Karpas-422 (cell line): ENCODE data around the gene EML3. TPM values are rescaled to one million over a fixed set of nuclear protein-coding genes. Genes with fewer than 3 reads are reported as not detected.
"Not testable (repeated sequence)": the region's sequence is repeated elsewhere in the genome, so short reads cannot be mapped to it uniquely, and the experiment has no call there.

Source experiments
- DNase-seq: peaks from one replicate; pipeline ENCODE4 v3.0.0-alpha.2; 2015
- H2AFZ ChIP-seq: fragments of 200-600 bp; sonication (generic); 2 replicates; pipeline ENCODE4 v1.6.1; 2014; ENCODE audit warnings: antibody characterized with exemption, low read length, mixed read lengths
- H3K27ac ChIP-seq: fragments of 200-600 bp; sonication (generic); 2 replicates; pipeline ENCODE4 v1.5.1; 2014; ENCODE audit warnings: mild to moderate bottlenecking, low read length, moderate library complexity
- H3K27me3 ChIP-seq: fragments of 200-600 bp; sonication (generic); 2 replicates; pipeline ENCODE4 v1.6.1; 2014; ENCODE audit warnings: low read length, mixed read lengths
- H3K36me3 ChIP-seq: fragments of 200-600 bp; sonication (generic); 2 replicates; pipeline ENCODE4 v1.6.1; 2014; ENCODE audit warnings: low read length, mixed read lengths; ENCODE audit not compliant: insufficient read depth
- H3K4me1 ChIP-seq: fragments of 200-600 bp; sonication (generic); 2 replicates; pipeline ENCODE4 v1.6.1; 2014; ENCODE audit warnings: mild to moderate bottlenecking, low read length, mixed read lengths
- H3K4me2 ChIP-seq: fragments of 200-600 bp; sonication (generic); 2 replicates; pipeline ENCODE4 v1.6.1; 2014; ENCODE audit warnings: low read length, low read depth, mild to moderate bottlenecking; ENCODE audit not compliant: poor library complexity, severe bottlenecking
- H3K4me3 ChIP-seq: fragments of 200-600 bp; sonication (generic); 2 replicates; pipeline ENCODE4 v1.5.1; 2014; ENCODE audit warnings: mild to moderate bottlenecking, antibody characterized with exemption, low read length, mixed read lengths
- H3K79me2 ChIP-seq: fragments of 200-600 bp; sonication (generic); 2 replicates; pipeline ENCODE4 v1.6.1; 2014; ENCODE audit warnings: mild to moderate bottlenecking, low read length, mixed read lengths
- H3K9ac ChIP-seq: fragments of 200-600 bp; sonication (generic); 2 replicates; pipeline ENCODE4 v1.6.0; 2014; ENCODE audit warnings: low read length
- H3K9me2 ChIP-seq: fragments of 200-600 bp; sonication (generic), shearing (Covaris generic); replicated peaks from 2 replicates; pipeline ENCODE4 v1.6.0; 2014; ENCODE audit warnings: mild to moderate bottlenecking, low read length, moderate library complexity; ENCODE audit not compliant: insufficient read depth
- H3K9me3 ChIP-seq: fragments of 300-700, 200-600 bp; sonication (generic); 2 replicates; pipeline ENCODE4 v1.6.1; 2014; ENCODE audit warnings: low read length, mixed read lengths
- H4K20me1 ChIP-seq: fragments of 200-600 bp; sonication (generic); 2 replicates; pipeline ENCODE4 v1.6.1; 2014; ENCODE audit warnings: mild to moderate bottlenecking, antibody characterized with exemption, low read length, low read depth; ENCODE audit not compliant: insufficient read depth
- total RNA-seq: library from RNA; depleted of rRNA; stranded (reverse); fragments of >200 nt; shearing (Covaris generic); gene quantifications from 2 replicates; pipeline ENCODE4 v1.2.3, GENCODE V29; 2014; ENCODE audit warnings: low replicate concordance

EML3 gene
- total RNA-seq, 1 experiment from 2014 or later = 21.2 TPM

DNA sequence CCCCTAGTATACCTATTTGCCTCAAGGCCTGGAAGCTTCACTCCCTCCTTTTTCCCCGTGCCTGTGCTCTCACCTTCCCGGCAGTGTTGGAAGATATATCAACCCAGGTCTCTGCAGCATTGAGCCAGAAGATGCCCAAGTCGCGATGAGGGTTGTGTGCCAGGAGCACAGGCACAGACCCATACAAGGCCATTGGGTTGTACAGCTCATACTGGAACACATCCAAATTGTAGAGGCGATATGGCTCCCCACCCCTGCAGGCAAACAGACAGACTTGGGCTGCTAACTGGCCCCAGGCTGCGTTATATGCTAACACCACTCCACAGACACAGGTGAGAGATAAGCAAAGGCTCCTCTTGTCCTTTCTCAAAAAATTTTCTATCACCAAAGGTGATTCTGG lies 19.9 kb upstream of the EML3 start:
- no peak overlapping the region for H2AFZ ChIP-seq
- peaks cover 7% of the 10 kb centered on the region for H3K79me2 ChIP-seq
- no peaks in the 10 kb centered on the region for H4K20me1 ChIP-seq
- no peaks in the 10 kb centered on the region for H3K9me3 ChIP-seq
- peaks cover 45% of the 10 kb centered on the region; the same call in 1 of the 2 replicates for H3K36me3 ChIP-seq
- H3K4me3 ChIP-seq = no peak overlapping the region
- H3K9me2 ChIP-seq = no peaks in the 10 kb centered on the region
- no peaks in the 10 kb centered on the region for H3K27me3 ChIP-seq
- no peak overlapping the region for H3K27ac ChIP-seq
- no peak overlapping the region for H3K9ac ChIP-seq
- H3K4me1 ChIP-seq = no peaks in the 10 kb centered on the region
- no peak overlapping the region for H3K4me2 ChIP-seq
- DNase-seq = no peak

DNA sequence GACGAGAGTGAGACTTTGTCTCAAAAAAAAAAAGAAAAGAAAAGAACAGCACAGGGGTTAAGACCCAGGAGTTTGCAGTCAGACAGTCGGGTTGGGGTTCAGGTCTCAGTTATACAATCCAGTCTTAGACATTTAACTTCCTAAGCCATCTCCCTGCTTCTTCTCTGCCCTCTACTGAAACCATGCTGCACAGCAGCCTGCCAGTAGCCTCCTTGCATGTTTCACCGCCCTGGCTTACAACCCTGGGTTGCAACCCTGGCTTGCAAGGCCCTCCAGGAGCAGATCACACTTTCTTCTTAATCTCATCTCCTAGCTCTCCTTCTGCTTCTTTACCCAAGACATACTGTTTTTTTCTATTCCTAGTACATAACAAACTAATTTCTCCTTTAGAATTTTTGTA lies 15.1 kb upstream of the EML3 start:
- peak; percentile 62 for DNase-seq
- Histone ChIP-seq H3K9ac (no peak overlapping the region), H3K36me3 (peaks cover 37% of the 10 kb centered on the region; the same call in 1 of the 2 replicates), H3K27ac (no peak overlapping the region), H3K79me2 (peaks cover 1% of the 10 kb centered on the region; the same call in 1 of the 2 replicates), H2AFZ (no peak overlapping the region), H3K4me3 (no peak overlapping the region), H3K9me3 (no peaks in the 10 kb centered on the region), H3K9me2 (no peaks in the 10 kb centered on the region), H3K4me2 (no peak overlapping the region), H3K27me3 (no peaks in the 10 kb centered on the region), H4K20me1 (no peaks in the 10 kb centered on the region), H3K4me1 (no peaks in the 10 kb centered on the region)

DNA sequence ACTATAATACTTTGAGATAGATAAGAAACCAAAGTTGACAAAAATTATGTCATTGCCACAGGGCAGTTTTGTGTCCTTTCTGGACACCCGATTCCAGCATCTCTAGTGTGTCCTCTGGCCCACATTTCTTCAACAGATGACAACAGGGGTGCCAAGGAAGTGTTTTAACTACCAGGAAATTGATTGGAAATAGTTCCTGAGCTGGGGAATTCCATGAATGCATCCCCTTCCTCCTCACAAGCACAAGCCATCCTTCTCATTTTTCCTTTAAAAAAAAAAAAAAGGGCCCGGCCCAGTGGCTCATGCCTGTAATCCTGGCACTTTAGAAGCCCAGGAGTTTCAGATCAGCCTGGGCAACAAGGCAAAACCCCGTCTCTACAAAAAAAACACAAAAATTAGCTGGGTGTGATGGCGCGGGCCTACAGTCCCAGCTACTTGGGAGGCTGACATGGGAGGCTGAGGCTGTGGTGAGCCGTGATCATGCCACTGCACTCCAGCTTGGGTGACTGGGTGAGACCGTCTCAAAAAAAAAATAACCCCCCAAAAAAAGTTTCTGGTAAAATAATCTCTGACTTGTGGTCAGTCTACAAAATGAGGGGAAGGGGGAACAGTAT lies 10.0 kb upstream of the EML3 start:
- H3K9me2 ChIP-seq = no peaks in the 10 kb centered on the region
- peaks cover 17% of the 10 kb centered on the region for H3K79me2 ChIP-seq
- H3K9ac ChIP-seq = peak overlapping the region; percentile 40; the same call in 1 of the 2 replicates
- no peaks in the 10 kb centered on the region for H3K27me3 ChIP-seq
- no peak for DNase-seq
- H3K4me1 ChIP-seq = peaks cover 15% of the 10 kb centered on the region
- peak overlapping the region; percentile 23 for H3K4me2 ChIP-seq
- no peak overlapping the region for H3K4me3 ChIP-seq
- H4K20me1 ChIP-seq = no peaks in the 10 kb centered on the region
- H3K27ac ChIP-seq = peak overlapping the region; percentile 61
- peaks cover 15% of the 10 kb centered on the region; the same call in 1 of the 2 replicates for H3K36me3 ChIP-seq
- no peaks in the 10 kb centered on the region for H3K9me3 ChIP-seq
- H2AFZ ChIP-seq = no peak overlapping the region

DNA sequence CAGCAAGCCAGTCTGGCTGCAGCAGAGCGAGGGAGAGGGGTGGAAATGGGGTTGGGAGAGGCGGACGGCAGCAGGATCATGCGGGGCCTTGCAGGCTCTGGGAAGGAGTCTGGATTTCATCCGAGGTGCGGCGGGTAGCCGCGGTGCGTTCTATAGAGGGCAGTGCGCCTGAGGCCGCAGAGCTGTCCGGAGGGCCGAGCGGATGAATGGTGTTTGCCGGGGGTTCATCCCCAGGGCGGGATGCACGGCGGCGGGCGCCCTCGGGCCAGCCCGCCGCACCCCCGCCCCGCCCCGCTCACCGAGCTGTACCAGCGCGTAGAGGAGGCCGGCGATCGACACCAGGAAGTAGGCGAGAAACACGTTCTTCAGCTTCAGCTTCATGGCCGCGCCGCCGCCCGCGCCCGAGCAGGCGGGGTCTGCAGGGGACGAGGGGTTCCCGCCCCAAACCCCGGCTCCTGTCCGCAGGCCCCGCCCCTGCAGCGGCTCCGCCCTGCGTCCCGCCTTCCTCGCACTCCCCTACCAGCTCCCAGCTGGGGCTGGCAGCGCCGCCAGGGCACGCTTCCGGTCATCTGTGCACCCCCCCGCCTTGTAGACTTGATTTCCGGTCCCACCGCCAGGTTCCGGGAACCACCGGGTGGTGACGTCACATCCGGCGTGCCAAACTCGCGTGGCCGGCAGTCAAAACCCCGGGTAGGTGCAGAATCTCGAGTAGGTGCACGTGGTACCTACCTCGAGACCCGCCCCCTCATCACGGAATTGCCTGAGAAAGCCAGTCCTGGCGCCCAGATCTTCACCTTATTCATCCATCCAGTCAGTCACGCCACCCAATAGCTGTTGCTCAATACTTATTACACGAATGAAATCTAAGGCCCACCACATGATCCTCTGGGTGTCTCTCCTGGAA lies 9.2 kb upstream of the EML3 start, which contains the start of gene B3GAT3:
B3GAT3 (minus strand) TSS at position 420 of the 904 bp plus-strand sequence; CDS start at position 381, 39 bp downstream.
- Histone ChIP-seq H4K20me1 (no peaks in the 10 kb centered on the region), H3K4me1 (peaks cover 15% of the 10 kb centered on the region), H3K4me2 (peak within 1 kb of the TSS; percentile 82), H3K4me3 (peak within 1 kb of the TSS; percentile 78), H2AFZ (no peak within 1 kb of the TSS), H3K27ac (peak within 1 kb of the TSS; percentile 71), H3K9me2 (no peaks in the 10 kb centered on the region), H3K79me2 (peaks cover 17% of the 10 kb centered on the region), H3K36me3 (peaks cover 15% of the 10 kb centered on the region; the same call in 1 of the 2 replicates), H3K9ac (peak within 1 kb of the TSS; percentile 77), H3K9me3 (no peaks in the 10 kb centered on the region), H3K27me3 (no peaks in the 10 kb centered on the region)
- DNase-seq = peak; percentile 100

DNA sequence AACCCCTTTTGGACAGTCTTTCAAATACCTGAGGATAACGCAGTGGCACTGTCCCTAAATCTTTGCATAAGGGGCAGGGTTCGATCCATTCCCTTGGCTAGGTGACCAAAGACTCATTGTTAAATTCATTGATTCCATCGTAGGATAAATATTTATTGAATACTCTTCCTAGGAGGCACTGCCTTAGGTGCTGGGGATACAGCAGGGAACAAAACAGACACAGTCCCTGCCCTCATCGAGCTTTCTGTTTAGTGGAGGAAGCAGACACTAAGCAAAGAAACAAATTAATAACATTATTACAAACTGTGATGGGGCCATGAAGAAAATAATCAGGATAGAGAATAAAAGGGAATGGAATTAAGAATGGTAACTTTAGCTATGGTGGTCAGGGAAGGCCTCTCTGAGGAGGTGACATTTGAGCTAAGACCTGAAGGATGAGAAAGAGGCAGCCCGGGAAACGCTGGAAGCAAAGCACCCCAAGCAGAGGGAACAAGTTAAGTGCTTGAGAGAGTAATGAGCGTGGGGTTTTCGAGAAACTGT lies 8.5 kb upstream of the EML3 start:
- DNase-seq = no peak
- Histone ChIP-seq H3K9me2 (no peaks in the 10 kb centered on the region), H3K4me2 (peak overlapping the region; percentile 82), H3K9me3 (no peaks in the 10 kb centered on the region), H3K27me3 (no peaks in the 10 kb centered on the region), H3K4me1 (peaks cover 15% of the 10 kb centered on the region), H3K27ac (peak overlapping the region; percentile 71), H3K36me3 (peaks cover 10% of the 10 kb centered on the region; the same call in 1 of the 2 replicates), H4K20me1 (no peaks in the 10 kb centered on the region), H3K4me3 (peak overlapping the region; percentile 78), H3K79me2 (peaks cover 17% of the 10 kb centered on the region), H2AFZ (no peak overlapping the region), H3K9ac (peak overlapping the region; percentile 77)

DNA sequence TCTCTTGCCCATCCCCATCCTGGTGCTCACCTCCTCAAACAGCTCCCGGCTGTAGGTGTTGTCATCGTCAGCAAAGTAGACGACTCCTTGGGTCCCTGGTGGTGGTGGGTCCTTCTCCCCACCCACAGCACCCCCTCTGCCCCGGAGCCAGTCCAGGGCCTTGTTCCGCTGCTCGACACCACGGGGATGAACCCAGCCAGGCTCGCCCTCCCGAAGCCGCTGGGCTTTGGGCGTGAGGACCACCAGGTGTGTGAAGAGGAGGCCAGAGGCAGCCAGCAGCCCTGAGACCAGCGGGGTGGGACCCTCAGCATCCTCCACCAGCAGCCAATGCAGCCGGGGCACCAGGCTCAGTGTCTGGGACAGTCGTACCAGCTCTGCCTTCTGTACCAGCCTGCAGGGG lies 4.4 kb upstream of the EML3 start:
- H3K27ac ChIP-seq, DNase-seq, H3K9me2 ChIP-seq, H3K27me3 ChIP-seq, H3K36me3 ChIP-seq, H3K9ac ChIP-seq, H3K9me3 ChIP-seq, H3K4me2 ChIP-seq, H3K4me3 ChIP-seq, H4K20me1 ChIP-seq, H2AFZ ChIP-seq: not testable (repeated sequence)
- peaks cover 17% of the 10 kb centered on the region for H3K79me2 ChIP-seq
- H3K4me1 ChIP-seq = peaks cover 12% of the 10 kb centered on the region

DNA sequence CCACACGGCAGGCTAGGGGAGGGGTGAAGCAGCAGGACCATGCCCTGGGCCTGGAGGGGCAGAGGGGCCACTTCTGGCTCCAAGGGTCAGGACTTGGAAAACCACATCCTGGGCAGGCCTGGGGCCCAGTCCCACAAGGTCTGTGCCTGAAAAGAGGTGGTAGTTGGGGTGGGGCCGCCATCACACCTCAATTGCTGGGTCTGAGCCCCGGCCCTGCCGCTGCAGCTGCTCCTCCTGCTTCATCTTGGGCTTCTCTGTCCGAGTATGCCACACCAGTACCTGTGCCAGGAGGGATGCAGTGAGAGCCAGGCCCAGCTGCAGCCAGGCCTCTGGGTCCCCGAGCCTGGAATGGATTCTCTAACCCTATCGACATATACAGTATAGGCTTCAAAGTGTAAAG lies 2.9 kb upstream of the EML3 start:
- Histone ChIP-seq H3K9me2 (no peaks in the 10 kb centered on the region), H3K9me3 (no peaks in the 10 kb centered on the region), H3K79me2 (peaks cover 8% of the 10 kb centered on the region), H3K27ac (no peak overlapping the region), H3K36me3 (peaks cover 4% of the 10 kb centered on the region; the same call in 1 of the 2 replicates), H3K4me1 (peaks cover 18% of the 10 kb centered on the region), H2AFZ (no peak overlapping the region), H3K9ac (no peak overlapping the region), H3K4me2 (no peak overlapping the region), H3K27me3 (no peaks in the 10 kb centered on the region), H3K4me3 (no peak overlapping the region), H4K20me1 (no peaks in the 10 kb centered on the region)
- no peak for DNase-seq

DNA sequence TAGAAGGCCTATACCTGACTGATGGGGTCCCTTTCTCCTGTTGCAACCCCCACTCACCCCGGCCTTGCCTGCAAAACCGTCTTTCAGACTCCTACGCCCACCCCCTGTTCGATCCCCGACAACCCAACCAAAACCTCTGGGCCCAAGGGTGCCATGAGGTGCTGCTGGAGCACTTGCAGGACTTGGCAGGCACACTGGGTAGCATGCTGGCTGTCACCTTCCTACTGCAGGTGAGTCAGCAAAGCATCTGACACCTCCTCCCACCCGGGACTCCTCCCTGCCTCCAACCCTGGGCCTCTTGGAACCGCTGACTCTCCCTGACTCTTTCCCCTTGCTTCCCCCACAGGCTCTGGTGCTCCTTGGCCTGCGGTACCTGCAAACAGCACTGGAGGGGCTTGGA lies 1.7 kb upstream of the EML3 start:
- Histone ChIP-seq H2AFZ (no peak overlapping the region), H3K27me3 (no peaks in the 10 kb centered on the region), H3K4me2 (no peak overlapping the region), H3K9me2 (no peaks in the 10 kb centered on the region), H3K9me3 (no peaks in the 10 kb centered on the region), H3K9ac (no peak overlapping the region), H3K27ac (no peak overlapping the region), H4K20me1 (no peaks in the 10 kb centered on the region; the same call in 1 of the 2 replicates), H3K79me2 (0 out of 2 replicates have a peak, but pooled peaks cover 2% of the 10 kb centered on the region), H3K4me3 (no peak overlapping the region), H3K4me1 (peaks cover 15% of the 10 kb centered on the region), H3K36me3 (peaks cover 3% of the 10 kb centered on the region; the same call in 1 of the 2 replicates)
- no peak for DNase-seq
